ENCODE measurements around the gene PDCD5.
"Not testable (repeated sequence)": the region's sequence is repeated elsewhere in the genome, so short reads cannot be mapped to it uniquely, and the experiment has no call there.

Gene PDCD5

GRCh38 chr19:32580901-32581704, at the start of gene PDCD5:
TSS of gene PDCD5 (plus strand) at chr19:32581190. CDS start at chr19:32581262, 72 bp downstream.
- peak; percentile 37 to 96 (median 91) for DNase-seq

GRCh38 chr19:32532233-32532632, 48.8 kb upstream of the PDCD5 start:
- DNase-seq = no peak

GRCh38 chr19:32537580-32537979, 43.4 kb upstream of the PDCD5 start:
- peak in 3 of 51 donors; percentile 1 to 9 (median 2) for DNase-seq

- DNase-seq = no peak
These were observed 41.6 kb upstream of the PDCD5 start for GRCh38 chr19:32539240-32539916.

GRCh38 chr19:32540621-32541020, 40.4 kb upstream of the PDCD5 start:
- DNase-seq = no peak

- not testable (repeated sequence) for DNase-seq
These were observed 39.6 kb upstream of the PDCD5 start for GRCh38 chr19:32541376-32541775.

- no peak for DNase-seq
These were observed 38.4 kb upstream of the PDCD5 start for GRCh38 chr19:32542477-32543108.

GRCh38 chr19:32543115-32543900, 37.7 kb upstream of the PDCD5 start:
- no peak for DNase-seq

- no peak for DNase-seq
These were observed 36.1 kb upstream of the PDCD5 start for GRCh38 chr19:32544917-32545316.

- DNase-seq = no peak
These were observed 30.3 kb upstream of the PDCD5 start for GRCh38 chr19:32550666-32551065.

- no peak for DNase-seq
These were observed 25.2 kb upstream of the PDCD5 start for GRCh38 chr19:32555786-32556185.

GRCh38 chr19:32558607-32559228, 22.3 kb upstream of the PDCD5 start:
- DNase-seq = no peak

GRCh38 chr19:32563761-32564160, 17.2 kb upstream of the PDCD5 start:
- no peak for DNase-seq

- DNase-seq = no peak
These were observed 14.7 kb upstream of the PDCD5 start for GRCh38 chr19:32566246-32566830.

GRCh38 chr19:32567486-32567885, 13.5 kb upstream of the PDCD5 start:
- DNase-seq = no peak

- peak in 37 of 51 donors; percentile 1 to 64 (median 24) for DNase-seq
These were observed 10.8 kb upstream of the PDCD5 start for GRCh38 chr19:32570081-32570785.

GRCh38 chr19:32571471-32572075, 9.4 kb upstream of the PDCD5 start:
- DNase-seq = not testable (repeated sequence)

- DNase-seq = not testable (repeated sequence)
These were observed 8.1 kb upstream of the PDCD5 start for GRCh38 chr19:32572700-32573491.

- no peak for DNase-seq
These were observed 7.5 kb upstream of the PDCD5 start for GRCh38 chr19:32573492-32573794.

Measured in hypothalamus (tissue), 51 donors.